Fibroblast of lung (primary cell): ENCODE measurements around the gene DCAF10. TPM values are rescaled to one million over a fixed set of nuclear protein-coding genes. Genes with fewer than 3 reads are reported as not detected.

Source experiments
- DNase-seq, 2 donors: peaks; one replicate each; pipeline versions ENCODE4 v3.0.0 to v3.0.0-alpha.2; 2010; ENCODE audit warnings: low read depth in 2 of 2
- H2AFZ ChIP-seq: 2 replicates; pipeline ENCODE4 v1.5.1; 2012; ENCODE audit warnings: low read length, control low read depth, inconsistent platforms
- H3K27ac ChIP-seq: 2 replicates; pipeline ENCODE4 v1.5.1; 2011; ENCODE audit warnings: low read length, control low read depth; ENCODE audit not compliant: insufficient read depth
- H3K27me3 ChIP-seq: 2 replicates; pipeline ENCODE4 v1.5.1; 2011; ENCODE audit warnings: mild to moderate bottlenecking, low read length; ENCODE audit not compliant: control insufficient read depth, insufficient read depth
- H3K36me3 ChIP-seq: 2 replicates; pipeline ENCODE4 v1.5.1; 2011; ENCODE audit warnings: low read length; ENCODE audit not compliant: control insufficient read depth, insufficient read depth
- H3K4me1 ChIP-seq: 2 replicates; pipeline ENCODE4 v1.5.1; 2011; ENCODE audit warnings: low read length; ENCODE audit not compliant: control insufficient read depth, insufficient read depth; ENCODE audit errors: extremely low read depth
- H3K4me2 ChIP-seq: 2 replicates; pipeline ENCODE4 v1.5.1; 2011; ENCODE audit warnings: low read length, control low read depth; ENCODE audit not compliant: insufficient read depth; ENCODE audit errors: extremely low read depth
- H3K4me3 ChIP-seq, 4 experiments: fragments of 200-600 bp in 1 of 4; sonication (generic) in 1 of 4; replicated peaks in 1 of 4; 2 replicates each; pipeline ENCODE4 v1.5.1; 2011 to 2016; ENCODE audit warnings: low read length in 4 of 4, low read depth in 3 of 4, mild to moderate bottlenecking in 3 of 4, control low read depth in 2 of 4, inconsistent platforms in 1 of 4, mixed read lengths in 1 of 4; ENCODE audit not compliant: insufficient read depth in 1 of 4; ENCODE audit errors: control extremely low read depth in 1 of 4
- H3K79me2 ChIP-seq: 2 replicates; pipeline ENCODE4 v1.5.1; 2012; ENCODE audit warnings: mild to moderate bottlenecking, low read length, inconsistent platforms; ENCODE audit not compliant: control insufficient read depth, insufficient read depth
- H3K9ac ChIP-seq: 2 replicates; pipeline ENCODE4 v1.5.1; 2011; ENCODE audit warnings: mild to moderate bottlenecking, low read length, control low read depth; ENCODE audit not compliant: insufficient read depth
- H3K9me3 ChIP-seq: 2 replicates; pipeline ENCODE4 v1.5.1; 2012; ENCODE audit warnings: low read depth, low read length; ENCODE audit not compliant: control insufficient read depth, insufficient read depth
- H4K20me1 ChIP-seq: 2 replicates; pipeline ENCODE4 v1.5.1; 2011; ENCODE audit warnings: low read length; ENCODE audit not compliant: control insufficient read depth, insufficient read depth; ENCODE audit errors: extremely low read depth
- CTCF ChIP-seq, 2 donors: IDR thresholded peaks in 1 of 2; conservative IDR thresholded peaks in 1 of 2; 1 replicate in 1 of 2; 2 replicates in 1 of 2; pipeline ENCODE4 v1.5.1; 2011 to 2012; ENCODE audit warnings: low read length in 2 of 2, control low read depth in 1 of 2, inconsistent platforms in 1 of 2, low read depth in 1 of 2, mild to moderate bottlenecking in 1 of 2
- EZH2 ChIP-seq: IDR thresholded peaks from 2 replicates; pipeline ENCODE4 v1.5.1; 2012; ENCODE audit warnings: low read length, control low read depth, mild to moderate bottlenecking; ENCODE audit errors: missing control alignments
- polyA plus RNA-seq, 2 donors: library from polyadenylated mRNA; depleted of rRNA in 1 of 2; stranded (reverse) in 1 of 2; unstranded in 1 of 2; fragments of >200 nt; gene quantifications; 2 replicates each; pipeline ENCODE4 v1.2.1, GENCODE V29; 2011 to 2012; ENCODE audit warnings: missing spikeins in 1 of 2
- total RNA-seq: library from RNA; depleted of rRNA; stranded (reverse); fragments of >200 nt; gene quantifications from 2 replicates; pipeline ENCODE4 v1.2.1, GENCODE V29; 2014

The DCAF10 gene
- total and polyA plus RNA-seq, 2 donors (not counting 1 experiment from before 2014, with no cell fraction given): 26.6 to 33.5 TPM

GRCh38 chr9:37769306-37769705, 31.3 kb upstream of the DCAF10 start:
- Histone ChIP-seq H3K9me3 (no peaks in the 10 kb centered on the region), H3K4me2 (no peak overlapping the region), H2AFZ (no peak overlapping the region), H4K20me1 (no peaks in the 10 kb centered on the region), H3K79me2 (no peaks in the 10 kb centered on the region), H3K4me1 (no peaks in the 10 kb centered on the region), H3K36me3 (peaks cover 2% of the 10 kb centered on the region), H3K27ac (no peak overlapping the region), H3K9ac (no peak overlapping the region), H3K27me3 (no peaks in the 10 kb centered on the region), H3K4me3 (no peak overlapping the region)
- TF ChIP-seq EZH2 (no peak), CTCF (conservative IDR thresholded peaks at IDR 0.05 in 1 of 2, IDR thresholded peaks at IDR 0.05 in 1 of 2; ENCODE audit: low read depth in 1 of 2, low read length in 2 of 2) (no peak)
- DNase-seq: no peak

- Histone ChIP-seq H2AFZ (no peak overlapping the region), H3K36me3 (no peaks in the 10 kb centered on the region), H3K27ac (no peak overlapping the region), H3K9ac (no peak overlapping the region), H3K27me3 (no peaks in the 10 kb centered on the region), H3K79me2 (no peaks in the 10 kb centered on the region), H3K4me3 (no peak overlapping the region), H3K4me1 (no peaks in the 10 kb centered on the region), H3K9me3 (no peaks in the 10 kb centered on the region), H3K4me2 (no peak overlapping the region), H4K20me1 (no peaks in the 10 kb centered on the region)
- TF ChIP-seq CTCF (conservative IDR thresholded peaks at IDR 0.05 in 1 of 2, IDR thresholded peaks at IDR 0.05 in 1 of 2; ENCODE audit: low read depth in 1 of 2, low read length in 2 of 2) (no peak), EZH2 (no peak)
- no peak for DNase-seq
Measured at GRCh38 chr9:37769995-37770394, 30.6 kb upstream of the DCAF10 start.

GRCh38 chr9:37775216-37775919, 25.2 kb upstream of the DCAF10 start:
- no peaks in the 10 kb centered on the region for H3K27me3 ChIP-seq
- no peaks in the 10 kb centered on the region for H3K79me2 ChIP-seq
- peak in 1 of 2 donors; percentile 21 for DNase-seq
- no peak overlapping the region for H3K27ac ChIP-seq
- H2AFZ ChIP-seq: no peak overlapping the region
- no peak for TF ChIP-seq CTCF (conservative IDR thresholded peaks at IDR 0.05 in 1 of 2, IDR thresholded peaks at IDR 0.05 in 1 of 2; ENCODE audit: low read depth in 1 of 2, low read length in 2 of 2)
- no peak for TF ChIP-seq EZH2
- H3K4me3 ChIP-seq: no peak overlapping the region
- no peaks in the 10 kb centered on the region for H3K36me3 ChIP-seq
- H3K9ac ChIP-seq: no peak overlapping the region
- no peak overlapping the region for H3K4me2 ChIP-seq
- H3K9me3 ChIP-seq: no peaks in the 10 kb centered on the region
- no peaks in the 10 kb centered on the region for H3K4me1 ChIP-seq
- H4K20me1 ChIP-seq: no peaks in the 10 kb centered on the region
